NT2/D1 (cell line): ENCODE results near the gene CCL22.

ENCODE experiments used
- DNase-seq: peaks from one replicate; pipeline ENCODE4 v3.0.0-alpha.2; 2011; ENCODE audit warnings: low read depth, low spot score
- H3K27me3 ChIP-seq: 2 replicates; pipeline ENCODE4 v1.6.0; 2011; ENCODE audit warnings: mild to moderate bottlenecking; ENCODE audit not compliant: insufficient read length, insufficient read depth
- H3K36me3 ChIP-seq: 2 replicates; pipeline ENCODE4 v1.6.1; 2011; ENCODE audit warnings: mild to moderate bottlenecking, low read length, mixed read lengths; ENCODE audit not compliant: insufficient read depth, insufficient read length
- H3K4me1 ChIP-seq: 2 replicates; pipeline ENCODE4 v1.5.1; 2011; ENCODE audit not compliant: insufficient read depth, insufficient read length
- H3K4me3 ChIP-seq: 2 replicates; pipeline ENCODE4 v1.5.1; 2011; ENCODE audit warnings: low read depth; ENCODE audit not compliant: insufficient read length
- H3K9ac ChIP-seq: 2 replicates; pipeline ENCODE4 v1.6.0; 2011; ENCODE audit warnings: low read depth; ENCODE audit not compliant: insufficient read length
- H3K9me3 ChIP-seq: 2 replicates; pipeline ENCODE4 v1.5.1; 2011; ENCODE audit warnings: mild to moderate bottlenecking, low read length; ENCODE audit not compliant: insufficient read depth
- SUZ12 ChIP-seq: IDR thresholded peaks from 2 replicates; pipeline ENCODE4 v1.6.1; 2011; ENCODE audit not compliant: insufficient read length, insufficient read depth; ENCODE audit errors: extremely low read depth
- YY1 ChIP-seq: IDR thresholded peaks from 2 replicates; pipeline ENCODE4 v1.6.1; 2011; ENCODE audit not compliant: insufficient read length, insufficient read depth
- ZNF274 ChIP-seq: IDR thresholded peaks from 2 replicates; pipeline ENCODE4 v1.6.1; 2011; ENCODE audit warnings: mild to moderate bottlenecking, low read depth, low read length

CCL22 gene

GRCh38 chr16:57358527-57359095, at the start of gene CCL22:
Gene CCL22 (plus strand): TSS chr16:57358783. CDS start chr16:57358817, 34 bp downstream.
- Histone ChIP-seq H3K4me3 (no peak within 1 kb of the TSS), H3K27me3 (no peaks in the 10 kb centered on the region), H3K4me1 (peaks cover 4% of the 10 kb centered on the region), H3K9me3 (no peaks in the 10 kb centered on the region), H3K9ac (no peak within 1 kb of the TSS), H3K36me3 (no peaks in the 10 kb centered on the region)
- TF ChIP-seq YY1 (no peak), ZNF274 (no peak), SUZ12 (no peak)
- no peak for DNase-seq

- DNase-seq: no peak
- no peak for TF ChIP-seq SUZ12
- TF ChIP-seq YY1: no peak
- no peak for TF ChIP-seq ZNF274
- no peaks in the 10 kb centered on the region for H3K27me3 ChIP-seq
- no peaks in the 10 kb centered on the region for H3K36me3 ChIP-seq
- peaks cover 6% of the 10 kb centered on the region for H3K4me1 ChIP-seq
- no peaks in the 10 kb centered on the region for H3K9me3 ChIP-seq
- H3K9ac ChIP-seq: no peak overlapping the region
- H3K4me3 ChIP-seq: no peak overlapping the region
Observed at GRCh38 chr16:57310801-57311200, 47.8 kb upstream of the CCL22 start.

- Histone ChIP-seq H3K27me3 (no peaks in the 10 kb centered on the region), H3K36me3 (no peaks in the 10 kb centered on the region), H3K9ac (no peak overlapping the region), H3K4me3 (no peak overlapping the region), H3K9me3 (no peaks in the 10 kb centered on the region), H3K4me1 (peaks cover 15% of the 10 kb centered on the region)
- no peak for DNase-seq
- no peak for TF ChIP-seq SUZ12
- no peak for TF ChIP-seq YY1
- TF ChIP-seq ZNF274: no peak
Observed at GRCh38 chr16:57313509-57313908, 45.1 kb upstream of the CCL22 start.

- DNase-seq: no peak
- Histone ChIP-seq H3K36me3 (no peaks in the 10 kb centered on the region), H3K4me1 (peaks cover 15% of the 10 kb centered on the region), H3K9ac (no peak overlapping the region), H3K9me3 (no peaks in the 10 kb centered on the region), H3K4me3 (no peak overlapping the region), H3K27me3 (no peaks in the 10 kb centered on the region)
- no peak for TF ChIP-seq SUZ12
- TF ChIP-seq YY1: no peak
- TF ChIP-seq ZNF274: no peak
Observed at GRCh38 chr16:57314161-57314785, 44.3 kb upstream of the CCL22 start.

GRCh38 chr16:57315416-57315815, 43.2 kb upstream of the CCL22 start:
- H3K4me1 ChIP-seq: peaks cover 15% of the 10 kb centered on the region
- H3K9me3 ChIP-seq: no peaks in the 10 kb centered on the region
- H3K27me3 ChIP-seq: no peaks in the 10 kb centered on the region
- H3K9ac ChIP-seq: no peak overlapping the region
- TF ChIP-seq SUZ12 (no peak), ZNF274 (no peak), YY1 (no peak)
- H3K4me3 ChIP-seq: no peak overlapping the region
- H3K36me3 ChIP-seq: no peaks in the 10 kb centered on the region
- no peak for DNase-seq

GRCh38 chr16:57316390-57317017, 42.1 kb upstream of the CCL22 start:
- Histone ChIP-seq H3K4me1 (peaks cover 13% of the 10 kb centered on the region), H3K9ac (no peak overlapping the region), H3K36me3 (no peaks in the 10 kb centered on the region), H3K27me3 (no peaks in the 10 kb centered on the region), H3K4me3 (no peak overlapping the region), H3K9me3 (no peaks in the 10 kb centered on the region)
- TF ChIP-seq SUZ12 (no peak), YY1 (no peak), ZNF274 (no peak)
- no peak for DNase-seq

GRCh38 chr16:57318240-57318970, 40.2 kb upstream of the CCL22 start:
- no peak for TF ChIP-seq SUZ12
- DNase-seq: peak; percentile 47
- Histone ChIP-seq H3K9ac (peak overlapping the region; percentile 51), H3K27me3 (no peaks in the 10 kb centered on the region), H3K4me3 (no peak overlapping the region), H3K9me3 (no peaks in the 10 kb centered on the region), H3K36me3 (no peaks in the 10 kb centered on the region), H3K4me1 (peaks cover 12% of the 10 kb centered on the region)
